GM23248 (cell line): ENCODE results near the gene ZNF385B.

ENCODE experiments used
- EZH2 ChIP-seq: fragments of 200-600 bp; sonication (generic); IDR thresholded peaks from 2 replicates; pipeline ENCODE4 v1.6.1; 2018; ENCODE audit warnings: antibody characterized with exemption, mild to moderate bottlenecking; ENCODE audit not compliant: insufficient read depth, poor library complexity, severe bottlenecking
- EZH2phosphoT487 ChIP-seq: fragments of 200-600 bp; sonication (generic); IDR thresholded peaks from 2 replicates; pipeline ENCODE4 v1.6.1; 2018; ENCODE audit warnings: antibody characterized with exemption, moderate library complexity, mild to moderate bottlenecking, low read depth; ENCODE audit not compliant: insufficient read depth

GRCh38 chr2:179712825-179713224 is 148.6 kb downstream of the ZNF385B start:
- TF ChIP-seq EZH2, result no peak
- no peak for TF ChIP-seq EZH2phosphoT487
